Omental fat pad (tissue), 4 donors: Measurements from ENCODE around the gene COCH. TPM values are rescaled to one million over a fixed set of nuclear protein-coding genes. Genes with fewer than 3 reads are reported as not detected.
A peak's percentile ranks its signal among the peaks of the same experiment; 100 is the strongest.

Experiments used
- ATAC-seq: fragments of 150-250 bp; one replicate; pipeline ENCODE4 v1.9.1; 2016; ENCODE audit warnings: mild to moderate bottlenecking, moderate library complexity; ENCODE audit not compliant: low FRiP score
- DNase-seq: peaks from one replicate; pipeline ENCODE4 v3.0.0-alpha.2; 2019; ENCODE audit warnings: low spot score
- CTCF ChIP-seq, 3 donors: fragments of 450-650 bp; IDR thresholded peaks; one replicate each; pipeline ENCODE4 v1.5.1; 2016 to 2017; ENCODE audit warnings: antibody characterized with exemption in 3 of 3, mild to moderate bottlenecking in 3 of 3, moderate library complexity in 2 of 3
- total RNA-seq, 4 donors: library from RNA; depleted of rRNA; stranded (reverse); fragments of >200 nt; gene quantifications; one replicate each; pipeline ENCODE4 v1.1.0, GENCODE V29; 2016

The COCH gene
- total RNA-seq, 4 donors from 2014 or later = 2.6 to 3.8 (median 2.9) TPM

GRCh38 chr14:30903285-30904124 is 29.1 kb downstream of the COCH start:
- TF ChIP-seq CTCF (IDR thresholded peaks at IDR 0.05) = no peak
- DNase-seq = no peak

GRCh38 chr14:30906752-30907658 is 32.6 kb downstream of the COCH start:
- ATAC-seq (no peak), DNase-seq (no peak)
- no peak for TF ChIP-seq CTCF (IDR thresholded peaks at IDR 0.05)

More at GRCh38 chr14:30903285-30904124, 29.1 kb downstream of the COCH start:
- ATAC-seq = no peak

GRCh38 chr14:30907659-30908057 is 33.3 kb downstream of the COCH start:
- ATAC-seq (peak; percentile 23), DNase-seq (no peak)
- no peak for TF ChIP-seq CTCF (IDR thresholded peaks at IDR 0.05)

DNA sequence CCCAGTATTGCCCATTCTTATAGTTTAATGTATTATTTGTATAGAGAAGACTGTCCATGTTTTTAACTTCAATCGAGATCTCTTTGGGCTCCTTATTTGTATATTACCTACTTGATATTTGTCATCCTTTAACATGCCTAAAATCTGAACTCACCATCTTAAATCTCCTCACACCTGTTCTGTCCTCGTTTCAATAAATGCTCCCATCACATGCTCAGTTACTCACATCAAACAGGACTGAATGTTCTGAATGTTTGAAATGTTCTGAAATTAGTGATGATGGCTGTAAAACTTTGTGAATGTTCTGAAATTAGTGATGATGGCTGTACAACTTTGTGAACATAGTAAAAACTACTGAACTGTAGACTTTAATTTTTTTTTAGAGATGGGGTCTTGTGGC is 34.5 kb downstream of the COCH start:
- ATAC-seq (no peak), DNase-seq (no peak)
- TF ChIP-seq CTCF (IDR thresholded peaks at IDR 0.05) = no peak

- DNase-seq (no peak), ATAC-seq (no peak)
- TF ChIP-seq CTCF (IDR thresholded peaks at IDR 0.05) = no peak
Observed at GRCh38 chr14:30914812-30915211, 40.5 kb downstream of the COCH start.

GRCh38 chr14:30915596-30915995 is 41.2 kb downstream of the COCH start:
- ATAC-seq = no peak
- no peak for TF ChIP-seq CTCF (IDR thresholded peaks at IDR 0.05)

More at GRCh38 chr14:30915596-30915995, 41.2 kb downstream of the COCH start:
- DNase-seq = no peak
